Measurements from ENCODE around the gene TYW1. TPM values are rescaled to one million over a fixed set of nuclear protein-coding genes. Genes with fewer than 3 reads are reported as not detected.
A peak's percentile ranks its signal among the peaks of the same experiment; 100 is the strongest.
"Not testable (repeated sequence)": the region's sequence is repeated elsewhere in the genome, so short reads cannot be mapped to it uniquely, and the experiment has no call there.

Gene TYW1
- total RNA-seq, 8 experiments from 2014 or later, result 11.9 to 26.9 (median 16.3) TPM

DNA sequence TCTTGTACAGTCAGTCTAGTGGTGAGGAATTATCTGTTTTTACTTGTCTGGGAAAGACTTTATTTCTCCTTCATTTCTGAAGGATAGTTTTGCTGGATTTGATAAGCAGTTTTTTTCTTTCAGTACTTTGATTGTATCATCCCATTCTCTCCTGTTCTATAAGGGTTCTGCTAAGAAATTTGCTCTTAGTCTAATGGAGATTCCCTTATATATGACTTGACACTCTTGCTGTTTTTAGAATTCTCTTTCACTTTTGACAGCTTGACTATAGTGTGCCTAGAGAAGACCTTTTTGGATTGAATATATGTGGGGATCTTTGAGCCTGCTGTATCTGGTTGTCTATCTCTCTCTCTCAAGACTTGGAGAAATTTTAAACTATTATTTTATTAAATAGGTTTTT lies 157.7 kb downstream of the TYW1 start:
- in situ Hi-C loops (cut with MboI; ENCODE audit: low pct_unique_long_range_greater_than_20kb in 2 of 9, low sequenced_read_pairs in 9 of 9, unreplicated experiment in 9 of 9), result not testable (repeated sequence)

DNA sequence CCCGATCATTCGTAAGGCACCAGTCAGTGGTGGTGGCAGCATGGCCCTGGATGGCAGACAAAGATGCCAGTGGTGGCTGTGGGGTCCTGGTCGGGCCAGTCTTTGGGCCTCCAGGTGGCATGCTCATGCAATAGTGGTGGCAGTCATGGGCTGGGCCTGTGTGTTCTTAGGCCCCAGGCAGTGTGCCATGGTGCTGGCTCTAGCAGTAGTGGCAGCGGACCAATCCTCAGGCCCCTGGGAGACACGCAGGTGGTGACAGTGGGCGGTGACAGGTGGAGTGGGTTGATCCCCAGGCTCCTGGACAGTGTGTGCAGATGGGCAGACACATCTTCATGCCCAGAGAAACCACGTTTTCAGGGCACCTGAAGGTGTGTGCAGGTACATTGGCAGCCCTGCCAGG lies 159.4 kb downstream of the TYW1 start:
- H3K4me1 ChIP-seq (replicated peaks in 1 of 2); in situ Hi-C loops (cut with MboI; ENCODE audit: low pct_unique_long_range_greater_than_20kb in 2 of 9, low sequenced_read_pairs in 9 of 9, unreplicated experiment in 9 of 9); H3K27ac ChIP-seq; H3K4me3 ChIP-seq; ATAC-seq (replicated peaks in 6 of 8): not testable (repeated sequence)
- 30 to 92% (median 80%) methylated on average over 2 of the region's 7 CpGs; no CpG with 5 or more reads in 7 of the 10 experiments for WGBS, 10 experiments

More for the DNA sequence above, 157.7 kb downstream of the TYW1 start:
- not testable (repeated sequence) for H3K4me3 ChIP-seq; H3K27ac ChIP-seq; H3K4me1 ChIP-seq (replicated peaks in 1 of 2); ATAC-seq (replicated peaks in 6 of 8)

DNA sequence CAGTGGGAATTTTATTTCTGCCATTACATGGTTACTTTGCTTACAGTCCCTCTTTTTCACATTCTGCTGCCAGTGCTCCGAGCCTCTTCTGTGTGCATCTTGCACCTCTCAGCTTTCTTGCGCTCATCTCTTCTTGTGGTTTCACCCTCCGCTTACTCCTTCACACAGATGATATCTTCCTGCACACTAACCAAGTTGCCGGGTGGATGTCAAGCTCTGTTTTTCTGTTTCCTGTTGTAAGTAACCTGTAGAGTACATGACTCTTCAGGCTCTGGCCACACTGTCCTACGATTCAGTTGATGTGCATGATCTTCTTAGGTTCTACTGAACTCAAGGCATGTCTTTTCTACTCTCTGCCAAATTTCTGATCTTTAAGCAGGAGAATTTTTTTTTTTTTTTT lies 166.7 kb downstream of the TYW1 start:
- 50 to 100% (median 100%) methylated on average over 1 to 2 of the region's 5 CpGs; no CpG with 5 or more reads in 6 of the 10 experiments for WGBS, 10 experiments
- H3K4me3 ChIP-seq; in situ Hi-C loops (cut with MboI; ENCODE audit: low pct_unique_long_range_greater_than_20kb in 2 of 9, low sequenced_read_pairs in 9 of 9, unreplicated experiment in 9 of 9); H3K4me1 ChIP-seq (replicated peaks in 1 of 2); ATAC-seq (replicated peaks in 6 of 8); H3K27ac ChIP-seq: not testable (repeated sequence)

DNA sequence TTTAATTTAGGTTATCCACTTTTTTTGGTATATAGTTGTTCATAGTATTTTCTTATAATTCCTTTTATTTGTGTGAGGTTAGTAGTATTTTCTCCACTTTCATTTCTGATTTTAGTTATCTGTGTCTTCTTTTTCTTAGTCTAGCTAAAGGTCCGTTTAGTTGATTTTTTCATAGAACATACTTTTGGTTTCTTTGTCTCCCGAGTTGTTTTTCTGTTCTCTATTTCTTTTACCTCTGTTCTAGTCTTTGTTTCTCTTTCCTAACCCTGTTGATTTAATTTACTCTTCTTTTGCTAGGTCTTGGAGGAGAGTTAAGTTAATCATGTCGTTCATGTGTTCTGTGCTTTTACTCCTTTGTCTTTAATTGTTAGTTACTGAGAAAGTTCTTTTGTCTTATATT lies 174.5 kb downstream of the TYW1 start:
- WGBS, 10 experiments, result 57 to 100% (median 89%) methylated on average over 2 to 3 of the region's 3 CpGs; no CpG with 5 or more reads in 3 of the 10 experiments
- H3K4me1 ChIP-seq (replicated peaks in 1 of 2); H3K27ac ChIP-seq; H3K4me3 ChIP-seq; in situ Hi-C loops (cut with MboI; ENCODE audit: low pct_unique_long_range_greater_than_20kb in 2 of 9, low sequenced_read_pairs in 9 of 9, unreplicated experiment in 9 of 9); ATAC-seq (replicated peaks in 6 of 8): not testable (repeated sequence)

DNA sequence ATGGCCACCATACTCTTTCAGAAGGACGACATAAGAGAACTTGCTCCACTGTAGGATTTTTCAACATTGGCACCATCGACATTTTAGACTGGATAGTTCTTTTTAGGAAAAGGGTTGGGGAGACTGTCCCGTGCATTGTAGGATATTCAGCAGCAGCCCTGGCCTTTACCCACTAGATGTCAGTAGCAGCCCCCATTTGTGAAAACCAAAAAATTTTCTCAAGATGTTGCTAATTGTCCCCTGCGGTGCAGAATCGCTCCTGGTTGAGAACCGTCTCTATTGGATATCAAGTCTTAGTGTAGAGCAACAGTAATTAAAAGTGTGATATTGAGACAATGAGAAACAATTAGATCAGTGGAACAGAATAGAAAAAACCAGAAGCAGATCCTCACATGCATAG lies 180.1 kb downstream of the TYW1 start:
- peak in 3 of 8 experiments; percentile 36 to 43 (median 43) for ATAC-seq (replicated peaks in 6 of 8)
- in situ Hi-C loops (cut with MboI; ENCODE audit: low pct_unique_long_range_greater_than_20kb in 2 of 9, low sequenced_read_pairs in 9 of 9, unreplicated experiment in 9 of 9); H3K4me3 ChIP-seq; H3K27ac ChIP-seq; H3K4me1 ChIP-seq (replicated peaks in 1 of 2): not testable (repeated sequence)
- 0 to 40% (median 20%) methylated on average over 1 of the region's 6 CpGs; no CpG with 5 or more reads in 7 of the 10 experiments for WGBS, 10 experiments

DNA sequence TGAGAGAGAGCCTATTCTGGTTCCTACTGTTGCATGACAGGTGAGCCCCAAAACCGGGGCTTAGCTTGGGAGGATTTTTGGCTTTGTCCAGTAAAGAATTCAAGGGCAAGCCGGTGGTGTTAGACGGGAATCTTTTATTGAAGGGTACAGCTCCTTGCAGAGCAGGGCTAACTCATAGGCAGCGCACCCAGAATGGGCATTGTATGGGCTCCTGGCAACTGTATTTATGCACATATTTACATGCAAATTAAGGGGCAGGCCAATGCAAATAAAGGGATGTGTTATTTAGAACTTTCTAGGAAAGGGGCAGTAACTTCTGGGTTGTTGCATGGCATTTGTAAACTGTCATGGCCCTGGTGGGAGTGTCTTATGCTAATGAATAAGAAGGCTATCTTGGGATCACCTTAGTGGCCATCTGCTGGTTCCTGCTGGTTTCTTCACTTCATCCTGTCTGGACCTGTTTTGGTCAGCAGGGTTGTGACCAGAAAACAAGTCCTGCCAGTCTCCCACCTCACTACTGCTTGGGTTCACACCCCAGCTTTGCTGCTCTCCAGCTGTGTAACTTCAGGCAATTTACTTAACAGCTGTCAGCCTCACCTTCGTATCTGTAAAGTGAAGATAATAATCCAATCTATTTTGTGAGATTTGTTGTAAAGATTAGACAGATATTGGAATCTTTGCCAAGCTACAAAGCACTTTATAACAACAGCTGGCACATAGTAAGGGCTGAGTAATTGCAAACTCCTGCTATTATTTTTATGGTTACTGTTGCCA lies 182.5 kb downstream of the TYW1 start:
- H3K4me3 ChIP-seq; H3K27ac ChIP-seq; in situ Hi-C loops (cut with MboI; ENCODE audit: low pct_unique_long_range_greater_than_20kb in 2 of 9, low sequenced_read_pairs in 9 of 9, unreplicated experiment in 9 of 9); H3K4me1 ChIP-seq (replicated peaks in 1 of 2): not testable (repeated sequence)
- ATAC-seq (replicated peaks in 6 of 8), result peak; percentile 81 to 97 (median 96)
- WGBS, 10 experiments, result 60 to 100% methylated on average over 1 of the region's 5 CpGs; no CpG with 5 or more reads in 8 of the 10 experiments

DNA sequence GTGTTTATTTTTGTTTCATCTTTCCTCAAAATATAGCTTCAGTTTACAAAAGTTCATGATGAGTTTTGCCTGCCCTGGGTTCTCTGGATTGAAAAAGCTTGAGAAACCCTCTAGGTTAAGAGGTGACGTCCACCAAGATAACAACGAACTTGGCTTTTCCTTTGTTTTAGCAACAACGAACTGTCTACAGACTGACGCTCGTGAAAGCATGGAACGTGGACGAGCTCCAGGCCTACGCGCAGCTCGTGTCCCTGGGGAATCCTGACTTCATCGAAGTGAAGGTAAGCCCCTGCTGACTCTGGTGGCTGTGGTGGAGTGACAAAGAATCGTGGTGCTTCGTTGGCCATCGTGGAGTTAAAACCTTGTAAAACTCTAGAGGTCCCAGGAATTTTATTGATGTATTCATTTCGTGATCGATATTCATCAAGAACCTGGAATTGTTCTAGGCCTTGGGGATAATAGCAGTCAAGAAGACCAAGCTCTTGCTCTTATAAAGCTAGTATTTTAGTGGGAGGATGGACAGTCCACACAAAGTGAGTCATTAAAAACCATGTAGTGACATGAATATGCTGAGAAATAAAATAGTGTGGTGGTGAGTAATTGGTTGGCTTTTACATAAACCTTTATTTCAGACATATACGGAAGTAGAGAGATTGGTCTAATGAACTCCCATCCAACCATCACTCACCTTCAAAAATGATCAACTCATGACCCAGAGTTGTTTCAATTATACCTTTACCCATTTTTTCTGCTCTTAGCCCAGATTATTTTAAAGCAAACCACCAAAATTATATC lies 186.5 kb downstream of the TYW1 start:
- 50 to 100% (median 90%) methylated on average over 1 to 2 of the region's 17 CpGs; no CpG with 5 or more reads in 5 of the 10 experiments for WGBS, 10 experiments
- in situ Hi-C loops (cut with MboI; ENCODE audit: low pct_unique_long_range_greater_than_20kb in 2 of 9, low sequenced_read_pairs in 9 of 9, unreplicated experiment in 9 of 9); H3K4me1 ChIP-seq (replicated peaks in 1 of 2); H3K27ac ChIP-seq; H3K4me3 ChIP-seq: not testable (repeated sequence)
- peak in 2 of 8 experiments; percentile 49 to 72 for ATAC-seq (replicated peaks in 6 of 8)

DNA sequence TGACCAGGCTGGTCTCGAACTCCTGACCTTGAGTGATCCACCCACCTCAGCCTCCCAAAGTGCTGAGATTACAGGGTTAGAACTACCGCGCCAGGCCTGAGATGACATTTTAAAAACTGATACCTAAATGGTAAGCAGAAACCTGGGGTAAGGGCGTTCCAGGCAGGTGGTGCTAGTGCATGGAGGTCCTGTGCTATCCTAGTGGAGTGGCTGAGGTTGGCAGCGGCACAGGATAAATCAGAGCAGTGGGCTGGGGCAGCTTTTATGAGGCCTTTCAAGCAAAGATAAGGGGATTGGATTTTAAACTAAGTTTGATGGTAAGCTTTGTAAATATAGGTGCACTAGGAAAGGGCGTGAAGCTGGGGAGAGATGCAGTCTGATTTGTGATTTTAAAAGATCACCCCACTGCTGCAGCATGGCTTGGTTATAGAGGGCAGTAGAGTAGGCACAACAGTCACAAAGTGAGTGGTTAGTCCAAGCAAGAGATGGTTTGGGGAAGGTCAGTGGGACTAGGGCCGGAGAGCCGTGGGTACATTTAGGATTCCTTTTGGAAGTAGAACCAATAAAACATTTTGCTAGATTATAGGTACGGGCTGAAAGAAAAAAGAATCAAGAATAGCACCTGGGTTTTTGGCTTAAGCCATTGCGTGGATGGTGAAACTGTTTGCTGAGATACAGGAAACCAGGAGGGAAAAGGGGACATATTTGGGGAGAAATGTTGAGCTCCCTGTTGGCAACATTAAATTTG lies 188.5 kb downstream of the TYW1 start:
- ATAC-seq (replicated peaks in 6 of 8); in situ Hi-C loops (cut with MboI; ENCODE audit: low pct_unique_long_range_greater_than_20kb in 2 of 9, low sequenced_read_pairs in 9 of 9, unreplicated experiment in 9 of 9); H3K4me3 ChIP-seq; H3K27ac ChIP-seq: not testable (repeated sequence)
- H3K4me1 ChIP-seq (replicated peaks in 1 of 2), result peaks cover 1 to 15% of the 10 kb centered on the region in 2 donors
- WGBS, 10 experiments, result 100% methylated on average over 1 of the region's 10 CpGs; no CpG with 5 or more reads in 6 of the 10 experiments

GRCh38 chr7:67185660-67186129 lies 189.1 kb downstream of the TYW1 start:
- in situ Hi-C loops (cut with MboI; ENCODE audit: low pct_unique_long_range_greater_than_20kb in 2 of 9, low sequenced_read_pairs in 9 of 9, unreplicated experiment in 9 of 9); H3K4me3 ChIP-seq; H3K27ac ChIP-seq: not testable (repeated sequence)
- 100% methylated on average over 1 of the region's 3 CpGs; no CpG with 5 or more reads in 9 of the 10 experiments for WGBS, 10 experiments
- H3K4me1 ChIP-seq (replicated peaks in 1 of 2), result peaks cover 6 to 17% of the 10 kb centered on the region in 2 donors
- ATAC-seq (replicated peaks in 6 of 8), result peak in 1 of 8 experiments; percentile 64

DNA sequence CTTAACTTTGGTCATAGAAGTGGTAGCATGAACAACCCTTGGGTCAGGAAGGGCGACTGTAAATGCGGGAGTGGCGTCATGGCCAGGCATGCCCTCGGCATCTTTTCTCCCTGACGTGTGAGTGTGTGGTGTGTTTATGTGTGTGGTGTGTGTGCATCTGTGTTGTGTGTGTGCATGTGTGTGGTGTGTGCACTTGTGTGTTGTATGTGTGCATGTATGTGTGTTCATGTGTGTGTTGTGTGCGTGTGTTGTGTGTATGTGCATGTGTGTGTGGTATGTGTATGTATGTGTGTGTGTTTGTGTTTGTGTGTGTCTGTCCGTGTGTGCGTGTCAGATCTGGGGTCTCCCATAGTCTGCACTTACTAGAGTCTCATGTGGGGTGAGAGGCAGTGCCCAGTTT lies 192.5 kb downstream of the TYW1 start:
- H3K4me3 ChIP-seq; in situ Hi-C loops (cut with MboI; ENCODE audit: low pct_unique_long_range_greater_than_20kb in 2 of 9, low sequenced_read_pairs in 9 of 9, unreplicated experiment in 9 of 9); H3K27ac ChIP-seq; ATAC-seq (replicated peaks in 6 of 8): not testable (repeated sequence)
- peaks cover 6 to 17% of the 10 kb centered on the region in 2 donors for H3K4me1 ChIP-seq (replicated peaks in 1 of 2)
- 90 to 100% methylated on average over 2 to 3 of the region's 8 CpGs; no CpG with 5 or more reads in 8 of the 10 experiments for WGBS, 10 experiments

DNA sequence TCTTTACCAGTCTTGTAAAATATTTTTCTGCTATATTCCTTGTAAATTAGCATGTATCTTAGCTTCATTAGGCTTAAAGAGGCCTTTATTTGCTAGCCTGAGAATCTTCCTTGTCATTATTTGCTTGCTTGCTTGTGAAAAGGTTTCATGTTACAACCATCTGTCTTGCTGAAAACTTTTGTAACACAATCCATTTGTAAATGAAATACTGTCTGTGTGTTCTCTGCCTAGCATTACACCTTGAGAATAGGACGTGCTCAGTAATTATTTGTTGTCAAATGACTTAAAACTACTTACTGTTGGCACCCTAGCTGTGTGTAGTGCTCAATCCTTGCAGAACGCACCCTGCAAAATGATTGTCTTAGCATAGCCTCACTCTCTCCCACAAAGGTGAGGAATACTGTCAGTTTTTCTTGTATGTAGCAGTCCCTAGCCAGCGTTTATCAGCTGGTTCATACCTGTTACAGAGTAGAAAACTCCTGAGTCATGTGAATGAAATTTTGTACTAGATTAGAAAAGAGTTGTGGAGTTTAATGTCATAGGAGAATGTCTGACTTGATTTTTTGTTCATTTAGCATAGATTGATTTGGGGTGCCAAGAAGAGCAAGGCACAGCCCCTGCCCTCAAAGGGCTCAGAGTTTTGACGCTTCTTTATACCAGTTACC lies 193.3 kb downstream of the TYW1 start:
- 70 to 100% methylated on average over 1 to 2 of the region's 4 CpGs; no CpG with 5 or more reads in 8 of the 10 experiments for WGBS, 10 experiments
- H3K4me1 ChIP-seq (replicated peaks in 1 of 2), result peaks cover 6 to 17% of the 10 kb centered on the region in 2 donors
- H3K27ac ChIP-seq; in situ Hi-C loops (cut with MboI; ENCODE audit: low pct_unique_long_range_greater_than_20kb in 2 of 9, low sequenced_read_pairs in 9 of 9, unreplicated experiment in 9 of 9); H3K4me3 ChIP-seq: not testable (repeated sequence)
- ATAC-seq (replicated peaks in 6 of 8), result peak in 7 of 8 experiments; percentile 9 to 67 (median 58)

GRCh38 chr7:67191002-67191720 lies 194.5 kb downstream of the TYW1 start:
- H3K27ac ChIP-seq; ATAC-seq (replicated peaks in 6 of 8); in situ Hi-C loops (cut with MboI; ENCODE audit: low pct_unique_long_range_greater_than_20kb in 2 of 9, low sequenced_read_pairs in 9 of 9, unreplicated experiment in 9 of 9); H3K4me3 ChIP-seq: not testable (repeated sequence)
- H3K4me1 ChIP-seq (replicated peaks in 1 of 2), result peaks cover 6 to 17% of the 10 kb centered on the region in 2 donors
- 100% methylated on average over 2 of the region's 5 CpGs; no CpG with 5 or more reads in 9 of the 10 experiments for WGBS, 10 experiments

Data from motor neuron (in vitro differentiated cells).